ENCODE data around the gene HPCAL1. TPM values are rescaled to one million over a fixed set of nuclear protein-coding genes. Genes with fewer than 3 reads are reported as not detected.

The HPCAL1 gene
- total RNA-seq, 1 donor from 2014 or later = 3.7 TPM

- Mint-ChIP-seq H3K36me3 (no peaks in the 10 kb centered on the region), H3K27ac (peak overlapping the region; percentile 98), H3K4me3 (peak overlapping the region; percentile 64), H3K9me3 (no peaks in the 10 kb centered on the region), H3K4me1 (peaks cover 31% of the 10 kb centered on the region), H3K27me3 (ENCODE audit: insufficient read depth, low read depth) (peaks cover 5% of the 10 kb centered on the region)
- H3F3A ChIP-seq (ENCODE audit: low read depth) = no peaks in the 10 kb centered on the region
- H3K4me2 ChIP-seq = no peak overlapping the region
- H2AFZ ChIP-seq (replicated peaks) = no peak overlapping the region
- DNase-seq (ENCODE audit: low spot score) = peak; percentile 55
- peaks cover 9% of the 10 kb centered on the region for H3K27me3 ChIP-seq
- no peaks in the 10 kb centered on the region for H3K9me3 ChIP-seq (ENCODE audit: low read depth)
- no peak overlapping the region for H3K9ac ChIP-seq
- no peaks in the 10 kb centered on the region for H3K36me3 ChIP-seq
- H3K4me1 ChIP-seq = peaks cover 13% of the 10 kb centered on the region
- TF ChIP-seq CTCF (IDR thresholded peaks at IDR 0.05) = no peak
- no peak for TF ChIP-seq EZH2 (IDR thresholded peaks at IDR 0.05)
- TF ChIP-seq EZH2phosphoT487 (IDR thresholded peaks at IDR 0.05) = no peak
- H4K20me1 ChIP-seq (ENCODE audit: low read depth) = no peaks in the 10 kb centered on the region
- no peaks in the 10 kb centered on the region for H3K79me2 ChIP-seq (ENCODE audit: low read depth)
- no peak overlapping the region for H3K27ac ChIP-seq
- no peak overlapping the region for H3K4me3 ChIP-seq
These were observed 124.3 kb downstream of the HPCAL1 start for GRCh38 chr2:10426726-10427617.

GRCh38 chr2:10427618-10427949 lies 124.9 kb downstream of the HPCAL1 start:
- Histone ChIP-seq H2AFZ (replicated peaks) (no peak overlapping the region), H3K4me2 (no peak overlapping the region), H3K4me3 (no peak overlapping the region), H4K20me1 (ENCODE audit: low read depth) (no peaks in the 10 kb centered on the region), H3K4me1 (peaks cover 13% of the 10 kb centered on the region), H3K27me3 (peaks cover 15% of the 10 kb centered on the region), H3K9ac (no peak overlapping the region), H3K27ac (no peak overlapping the region), H3K36me3 (no peaks in the 10 kb centered on the region), H3K9me3 (ENCODE audit: low read depth) (no peaks in the 10 kb centered on the region), H3K79me2 (ENCODE audit: low read depth) (no peaks in the 10 kb centered on the region), H3F3A (ENCODE audit: low read depth) (no peaks in the 10 kb centered on the region)
- TF ChIP-seq EZH2 (IDR thresholded peaks at IDR 0.05) (no peak), CTCF (IDR thresholded peaks at IDR 0.05) (no peak), EZH2phosphoT487 (IDR thresholded peaks at IDR 0.05) (no peak)
- Mint-ChIP-seq H3K27me3 (ENCODE audit: insufficient read depth, low read depth) (peaks cover 3% of the 10 kb centered on the region), H3K9me3 (no peaks in the 10 kb centered on the region), H3K4me1 (peaks cover 31% of the 10 kb centered on the region), H3K27ac (peak overlapping the region; percentile 98), H3K4me3 (peak overlapping the region; percentile 58), H3K36me3 (no peaks in the 10 kb centered on the region)
- DNase-seq (ENCODE audit: low spot score) = no peak

- Mint-ChIP-seq H3K27ac (peak overlapping the region; percentile 72), H3K4me1 (peaks cover 35% of the 10 kb centered on the region), H3K4me3 (no peak overlapping the region), H3K27me3 (ENCODE audit: insufficient read depth, low read depth) (peaks cover 6% of the 10 kb centered on the region), H3K36me3 (no peaks in the 10 kb centered on the region), H3K9me3 (no peaks in the 10 kb centered on the region)
- H3K4me1 ChIP-seq = peaks cover 13% of the 10 kb centered on the region
- H3F3A ChIP-seq (ENCODE audit: low read depth) = no peaks in the 10 kb centered on the region
- H3K9me3 ChIP-seq (ENCODE audit: low read depth) = no peaks in the 10 kb centered on the region
- no peak overlapping the region for H3K4me3 ChIP-seq
- peaks cover 19% of the 10 kb centered on the region for H3K27me3 ChIP-seq
- no peak for TF ChIP-seq EZH2 (IDR thresholded peaks at IDR 0.05)
- TF ChIP-seq EZH2phosphoT487 (IDR thresholded peaks at IDR 0.05) = no peak
- TF ChIP-seq CTCF (IDR thresholded peaks at IDR 0.05) = no peak
- H3K27ac ChIP-seq = no peak overlapping the region
- no peaks in the 10 kb centered on the region for H3K36me3 ChIP-seq
- no peak for DNase-seq (ENCODE audit: low spot score)
- H3K79me2 ChIP-seq (ENCODE audit: low read depth) = no peaks in the 10 kb centered on the region
- H2AFZ ChIP-seq (replicated peaks) = no peak overlapping the region
- H3K9ac ChIP-seq = no peak overlapping the region
- no peaks in the 10 kb centered on the region for H4K20me1 ChIP-seq (ENCODE audit: low read depth)
- H3K4me2 ChIP-seq = no peak overlapping the region
These were observed 125.7 kb downstream of the HPCAL1 start for GRCh38 chr2:10428355-10428754.

All from neural progenitor cell (in vitro differentiated cells).